Measurements from ENCODE around the gene DAZAP1.

Gene DAZAP1

GRCh38 chr19:1424192-1424955, 17.0 kb downstream of the DAZAP1 start:
- no peak for DNase-seq

- DNase-seq: no peak
Measured at GRCh38 chr19:1425102-1425837, 17.9 kb downstream of the DAZAP1 start.

GRCh38 chr19:1425902-1426301, 18.5 kb downstream of the DAZAP1 start:
- no peak for DNase-seq

- no peak for DNase-seq
Measured at GRCh38 chr19:1426736-1427135, 19.4 kb downstream of the DAZAP1 start.

DNA sequence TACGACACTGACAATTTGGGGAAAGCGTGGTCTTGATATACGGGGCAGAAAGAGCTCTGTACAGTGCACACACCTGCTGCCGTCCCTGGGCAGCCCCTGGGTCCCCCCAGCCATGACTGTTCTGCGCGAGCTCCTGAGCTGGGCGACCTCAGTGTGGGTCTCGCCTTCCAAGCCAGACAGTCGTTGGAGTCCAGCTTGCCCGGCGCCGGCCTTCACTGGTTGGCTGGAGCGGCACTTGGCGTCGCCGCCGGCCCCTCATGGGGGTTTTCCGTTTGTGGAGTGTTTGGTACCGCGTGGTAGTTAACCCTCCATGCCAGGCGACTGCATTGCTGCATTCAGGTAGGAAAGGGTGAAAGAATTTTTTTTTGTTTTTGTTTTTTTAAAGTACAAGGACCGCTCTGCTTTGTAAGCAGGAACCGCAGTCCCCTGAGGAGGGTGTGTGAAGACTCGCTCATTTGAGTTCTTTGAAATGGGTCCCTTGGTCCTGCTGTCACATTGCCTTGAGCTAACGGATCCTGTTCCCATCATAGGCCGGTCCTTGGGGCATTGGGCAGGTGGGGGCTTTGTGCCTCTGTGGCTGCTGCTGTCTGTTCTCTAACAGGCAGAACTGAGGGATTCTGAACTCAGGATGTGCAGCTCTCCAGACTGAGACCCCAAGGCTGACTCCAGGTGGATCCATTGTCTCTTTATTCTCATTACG, 20.0 kb downstream of the DAZAP1 start:
- peak in 16 of 51 donors; percentile 9 to 48 (median 38) for DNase-seq

GRCh38 chr19:1428738-1429391, 21.5 kb downstream of the DAZAP1 start:
- no peak for DNase-seq

DNA sequence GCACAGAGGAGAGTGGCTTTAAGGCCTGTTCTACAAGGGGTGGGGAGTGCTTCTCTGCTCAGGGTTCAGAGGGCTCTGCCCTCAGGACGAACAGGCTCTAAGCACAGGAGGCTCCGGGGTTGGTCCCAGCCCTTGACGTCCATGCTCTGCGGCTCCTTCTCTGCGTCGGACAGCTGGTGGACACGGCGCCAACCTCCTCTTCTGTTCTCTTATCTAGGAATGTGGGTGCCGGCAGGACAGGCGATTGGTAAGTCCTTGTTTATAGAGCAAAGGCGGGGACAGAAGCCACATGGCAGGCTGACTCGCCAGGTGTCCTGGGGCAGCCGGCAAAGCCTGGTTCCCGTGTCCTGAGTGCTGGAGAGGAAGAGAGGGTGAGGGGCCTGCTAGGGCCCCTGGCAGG, 22.4 kb downstream of the DAZAP1 start:
- no peak for DNase-seq

DNA sequence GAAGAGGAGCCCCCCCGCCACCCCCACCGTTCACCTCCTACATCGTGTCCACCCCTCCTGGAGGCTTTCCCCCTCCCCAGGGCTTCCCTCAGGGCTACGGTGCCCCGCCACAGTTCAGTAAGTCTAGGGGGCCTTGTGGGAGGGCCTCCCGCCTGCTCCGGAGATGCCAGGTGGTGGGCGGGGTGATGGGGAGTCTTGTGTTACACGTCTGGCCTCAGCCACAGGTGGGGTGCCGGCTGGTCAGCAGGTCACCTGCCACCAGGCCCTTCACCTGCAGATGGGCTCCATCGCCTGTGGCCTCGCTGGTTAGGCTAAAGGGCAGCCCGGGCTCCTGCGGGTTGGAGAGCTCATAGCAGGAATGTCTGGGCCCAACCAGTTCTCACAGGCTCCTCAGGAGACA, 22.9 kb downstream of the DAZAP1 start:
- DNase-seq: no peak

DNA sequence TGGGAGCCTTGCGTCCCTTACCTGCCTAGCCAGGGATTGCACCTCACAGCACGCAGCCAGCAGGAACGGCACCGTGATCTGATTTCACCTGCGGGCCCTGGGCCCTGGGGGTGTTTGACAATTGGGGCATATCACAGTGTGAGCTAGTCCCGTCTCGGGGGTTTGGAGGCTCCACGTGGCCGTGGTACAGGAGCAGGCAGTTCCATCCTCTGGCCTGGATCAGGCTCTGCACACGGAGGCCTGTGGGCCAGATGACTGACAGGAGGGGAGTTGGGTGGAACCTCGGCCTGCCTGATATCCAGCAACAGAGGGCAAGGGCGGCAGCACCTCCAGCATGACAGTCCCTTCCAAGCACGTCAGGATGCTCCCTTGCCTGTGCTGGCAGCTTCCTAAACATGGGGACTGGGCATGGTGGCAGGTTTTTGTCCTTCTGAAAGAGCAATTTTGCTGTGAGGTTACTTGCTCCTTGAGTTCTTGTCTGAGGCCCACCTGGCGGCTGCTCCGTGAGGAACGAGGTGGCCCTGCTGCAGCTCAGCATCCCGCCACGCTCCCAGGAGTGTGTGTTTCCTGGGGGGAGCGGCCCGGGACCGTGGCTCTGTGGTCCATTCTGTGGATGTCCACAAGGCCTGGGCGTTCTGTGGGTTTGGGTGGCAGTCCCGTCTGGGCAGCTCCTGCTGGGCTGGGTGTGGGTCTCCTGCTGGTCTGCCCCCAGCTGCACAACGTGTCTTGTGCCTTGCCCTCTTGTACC, 24.5 kb downstream of the DAZAP1 start:
- no peak for DNase-seq

- DNase-seq: no peak
Measured at GRCh38 chr19:1432507-1432887, 25.1 kb downstream of the DAZAP1 start.

DNA sequence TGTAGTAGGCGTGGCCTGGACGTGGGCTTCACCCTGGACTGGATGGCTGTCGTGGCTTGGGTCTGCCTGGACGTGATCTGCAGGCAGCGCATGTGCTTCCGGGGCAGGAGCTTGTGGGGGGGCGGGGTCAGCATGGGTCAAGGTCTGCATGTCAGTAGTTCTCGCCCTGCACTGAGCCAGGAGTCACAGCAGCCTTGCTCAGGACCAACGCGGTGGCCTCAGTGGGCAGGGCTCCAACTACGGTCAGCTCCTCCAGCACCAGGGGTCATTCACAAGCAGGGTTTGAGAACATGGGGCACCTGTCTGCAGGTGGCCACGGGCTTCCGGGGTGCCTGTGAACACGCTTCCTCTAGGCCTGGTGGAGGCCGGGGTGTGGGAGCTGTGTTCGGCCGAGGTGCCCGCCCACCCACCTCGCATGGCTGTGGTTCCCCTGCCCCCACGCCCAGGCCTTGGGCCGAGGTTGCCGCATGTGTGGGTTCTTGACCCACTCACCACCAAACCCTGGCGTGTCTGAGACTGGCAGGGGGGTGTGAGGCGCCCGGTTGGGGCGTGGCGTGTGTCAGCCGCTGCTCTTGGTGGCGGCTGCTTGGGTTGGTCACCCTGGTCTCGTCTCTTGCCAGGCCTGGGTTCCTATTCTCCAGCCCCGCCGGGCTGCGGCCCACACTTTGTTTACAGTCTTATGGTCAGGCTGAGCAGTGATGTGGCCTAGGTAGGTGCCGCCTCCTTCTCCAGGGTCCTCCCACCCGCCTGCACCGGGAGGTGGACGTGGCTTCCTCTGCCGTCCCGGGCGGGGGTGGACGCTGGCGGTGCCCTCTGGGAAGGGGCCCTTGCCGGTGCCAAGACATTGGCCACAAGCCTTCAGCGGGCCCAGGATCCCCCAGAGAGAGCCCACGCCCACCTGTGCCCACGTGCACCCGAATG, 26.0 kb downstream of the DAZAP1 start:
- DNase-seq: no peak

DNA sequence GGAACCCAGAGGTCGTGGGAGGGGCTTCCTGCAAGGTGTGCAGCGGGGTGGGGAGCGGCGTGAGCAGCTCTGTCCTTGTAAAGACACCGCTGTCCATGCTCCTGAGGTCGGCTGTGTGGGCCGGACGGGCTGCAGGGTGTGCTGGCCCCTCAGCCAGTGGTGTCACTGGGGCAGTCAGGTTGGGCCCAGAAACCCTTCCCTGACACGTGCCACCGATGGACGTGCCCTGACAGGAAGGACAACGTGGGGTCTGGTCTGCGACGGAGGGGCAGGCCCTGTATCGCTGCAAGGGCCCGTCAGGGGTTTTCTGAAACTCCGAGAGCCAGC, 26.6 kb downstream of the DAZAP1 start:
- no peak for DNase-seq

DNA sequence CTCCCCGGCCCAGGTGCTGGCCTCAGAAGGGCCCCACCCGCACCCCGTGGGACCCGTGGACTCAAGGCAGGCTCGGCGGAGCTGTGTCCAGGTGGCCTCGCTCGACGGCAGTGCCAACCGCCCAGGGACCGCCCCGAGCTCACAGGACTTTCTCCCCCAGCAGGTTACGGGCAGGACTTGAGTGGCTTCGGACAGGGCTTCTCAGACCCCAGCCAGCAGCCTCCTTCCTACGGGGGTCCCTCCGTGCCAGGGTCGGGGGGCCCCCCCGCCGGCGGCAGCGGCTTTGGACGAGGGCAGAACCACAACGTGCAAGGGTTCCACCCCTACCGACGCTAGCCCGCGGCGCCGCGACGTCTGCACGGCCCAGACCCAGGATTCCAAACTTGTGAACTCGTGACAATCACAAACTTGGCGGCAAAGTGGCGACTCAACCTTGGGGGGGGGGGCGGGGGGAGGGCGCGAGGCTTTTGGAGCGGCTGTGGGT, 27.2 kb downstream of the DAZAP1 start:
- DNase-seq: no peak

GRCh38 chr19:1435378-1435989, 28.1 kb downstream of the DAZAP1 start:
- no peak for DNase-seq

- DNase-seq: no peak
Measured at GRCh38 chr19:1437609-1438008, 30.2 kb downstream of the DAZAP1 start.

DNA sequence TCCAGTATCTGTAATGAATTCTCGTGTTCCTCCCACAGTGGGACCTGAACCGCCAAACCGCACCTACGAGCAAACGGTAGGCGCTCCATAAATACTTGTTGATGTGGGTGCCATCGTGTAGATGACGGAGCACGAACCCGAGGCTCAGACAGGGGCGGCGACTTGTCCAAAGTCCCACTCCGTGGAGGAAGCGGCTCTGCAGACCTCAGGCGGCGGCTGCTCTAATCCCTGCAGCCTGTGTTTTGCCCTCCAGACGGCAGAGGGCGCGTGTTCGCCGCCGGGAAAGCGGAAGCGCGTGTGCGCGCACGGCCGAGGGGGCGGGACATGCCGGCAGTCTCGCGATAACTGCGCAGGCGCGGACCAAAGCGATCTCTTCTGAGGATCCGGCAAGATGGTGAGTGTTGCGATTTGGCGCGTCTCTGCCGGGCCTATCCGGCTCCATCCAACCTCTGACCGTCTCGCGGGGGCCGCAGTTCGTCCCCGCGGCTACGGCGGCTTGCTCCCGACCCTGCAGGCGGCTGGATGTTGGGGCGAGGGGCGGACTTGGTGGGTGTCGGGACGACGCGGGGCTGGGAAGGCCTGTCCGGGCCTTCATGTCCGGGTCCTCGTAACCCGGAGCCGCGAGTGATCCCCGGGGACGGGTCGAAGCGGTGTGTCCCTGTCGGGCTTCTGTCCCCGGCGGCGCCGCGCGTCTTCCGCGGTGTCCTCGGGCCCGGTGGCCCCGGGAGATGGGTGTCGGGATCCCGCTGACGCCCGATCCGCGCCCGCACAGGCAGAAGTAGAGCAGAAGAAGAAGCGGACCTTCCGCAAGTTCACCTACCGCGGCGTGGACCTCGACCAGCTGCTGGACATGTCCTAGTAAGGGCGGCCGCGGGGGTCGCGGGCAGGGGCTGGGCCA, 30.9 kb downstream of the DAZAP1 start, which contains the start of gene RPS15:
Gene RPS15, plus strand, starts transcription at position 362 of the 898 bp plus-strand sequence. Its CDS starts 30 bp downstream, at position 392.
- DNase-seq: peak; percentile 69 to 97 (median 89)

DNA sequence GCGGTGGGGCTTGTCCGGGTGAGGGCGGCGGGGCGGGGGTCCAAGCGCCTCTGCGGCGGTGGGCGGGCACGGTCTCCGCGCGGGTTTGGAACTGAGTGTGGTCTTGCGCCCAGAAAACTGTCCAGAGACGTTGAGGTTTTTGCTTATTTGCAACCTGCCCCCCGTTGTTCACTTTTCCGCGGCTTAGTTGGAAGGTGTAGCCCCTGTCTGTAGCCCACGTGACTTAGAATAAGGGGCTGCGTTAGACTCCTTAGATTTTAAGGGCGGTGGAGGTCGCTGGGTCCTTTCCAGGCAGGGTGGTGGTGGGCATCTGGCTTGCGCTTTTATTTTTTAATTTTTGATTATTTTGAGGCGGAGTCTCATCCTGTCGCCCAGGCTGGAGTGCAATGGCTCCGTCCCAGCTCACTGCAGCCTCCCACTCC, 31.6 kb downstream of the DAZAP1 start:
- no peak for DNase-seq
